Heart left ventricle (tissue), 16 donors: Measurements from ENCODE around the gene SMIM8. TPM values are rescaled to one million over a fixed set of nuclear protein-coding genes. Genes with fewer than 3 reads are reported as not detected.

Source experiments
- ATAC-seq, 4 donors: fragments of 200-7000 bp; cut with Tn5 transposase; one replicate each; pipeline ENCODE4 v1.9.1; 2020 to 2022; ENCODE audit warnings: moderate library complexity in 4 of 4, mild to moderate bottlenecking in 3 of 4, moderate number of reproducible peaks in 1 of 4
- DNase-seq, 5 donors: peaks; one replicate each; pipeline ENCODE4 v3.0.0-alpha.2; 2020
- H3K27ac ChIP-seq, 12 donors: fragments of 200-600 bp; sonication (generic) in 4 of 12; one replicate each; pipeline versions ENCODE4 v1.5.0 to v1.8.0; 2016 to 2022; ENCODE audit warnings: mild to moderate bottlenecking in 2 of 12
- H3K27me3 ChIP-seq, 9 donors: fragments of 200-600 bp; sonication (generic) in 2 of 9; one replicate each; pipeline versions ENCODE4 v1.5.1 to v1.8.0; 2016 to 2022; ENCODE audit warnings: mild to moderate bottlenecking in 3 of 9
- H3K36me3 ChIP-seq, 9 donors: fragments of 200-600 bp; sonication (generic) in 2 of 9; one replicate each; pipeline versions ENCODE4 v1.5.0 to v1.8.0; 2018 to 2022; ENCODE audit warnings: mild to moderate bottlenecking in 2 of 9
- H3K4me1 ChIP-seq, 12 donors: fragments of 200-600 bp; sonication (generic) in 4 of 12; one replicate each; pipeline versions ENCODE4 v1.5.0 to v1.8.0; 2016 to 2022; ENCODE audit warnings: mild to moderate bottlenecking in 3 of 12
- H3K4me3 ChIP-seq, 12 donors: fragments of 200-600 bp; sonication (generic) in 4 of 12; one replicate each; pipeline versions ENCODE4 v1.5.0 to v1.8.0; 2017 to 2022; ENCODE audit warnings: mild to moderate bottlenecking in 9 of 12, moderate library complexity in 4 of 12
- H3K9me3 ChIP-seq, 12 donors: fragments of 200-600 bp; sonication (generic) in 4 of 12; one replicate each; pipeline versions ENCODE4 v1.5.0 to v1.8.0; 2016 to 2022; ENCODE audit warnings: mild to moderate bottlenecking in 1 of 12
- CTCF ChIP-seq, 12 donors: fragments of 200-600 bp; sonication (generic) in 4 of 12; IDR thresholded peaks; one replicate each; pipeline versions ENCODE4 v1.5.0 to v1.8.0; 2018 to 2022; ENCODE audit warnings: antibody characterized with exemption in 12 of 12, mild to moderate bottlenecking in 5 of 12
- POLR2A ChIP-seq, 2 donors: fragments of 450-650 bp; IDR thresholded peaks; one replicate each; pipeline ENCODE4 v1.6.1; 2017; ENCODE audit warnings: antibody characterized with exemption in 2 of 2, mild to moderate bottlenecking in 2 of 2, moderate library complexity in 2 of 2
- WGBS, 4 donors: extraction: QIAGEN DNeasy Blood & Tissue Kit in 2 of 4; methylation state at CpG; one replicate each; pipeline versions ENCODE4 v1.1.5 to v1.1.7; 2013 to 2018; 5-methylcytosine and 5-hydroxymethylcytosine counted together
- intact Hi-C, 10 donors: fragments of 100-400 bp; cut with DNase I; formaldehyde crosslinking; loops; one replicate each; pipeline versions ENCODE4 v1.11.1 to v1.14.2; 2022
- polyA plus RNA-seq, 2 donors: library from polyadenylated mRNA; stranded (reverse); fragments of 200-250 nt; gene quantifications; one replicate each; pipeline ENCODE4 v1.2.3, GENCODE V29; 2013
- total RNA-seq, 9 donors: library from RNA; depleted of rRNA in 2 of 9; stranded (reverse); fragments of >200 nt in 2 of 9; fragmentation: NEBNext Ultra II Directional in 3 of 9; extraction: Animal tissue kit (Norgen Biotek cat#: 25700) in 3 of 9; gene quantifications; one replicate each; pipeline versions ENCODE4 v1.1.0 to v1.2.4, GENCODE V29; 2016 to 2023
- donor health status: ischemic (EF 13 %, LVEDD 7.1; RV severe dilation, severe dysfunction).
- donor health status: healthy with polysubstance abuse.
- donor health status: DM: no; HTN: yes; CAD: no.
- donor health status: DM: no; HTN: no; CAD: no.
- donor health status: ischemic (EF 25% LVEDD 6.9; RV normal size, moderate dysfunction).
- donor health status: ischemic (EF 25% LVEDD 5.7; RV mildly dilated, moderate dysfunction).
- donor health status: healthy.
- donor health status: DM: yes; HTN: yes; CAD: no.
- donor health status: ischemic (EF 35%, LVEDD 5.7; RV mildly dilated, moderate dysfunction).
- donor health status: nonischemic (EF 11% LVEDD 7.7; RV severe dilation, severe dysfunction).
- donor health status: DM: yes; HTN: yes; CAD: no.
- donor health status: PGD.
- donor health status: ischemic (EF 29% LVEDD 5.4; RV normal size, mild dysfunction).
- donor health status: nonischemic (EF 23%, LVEDD 6.1; RV moderate dilation, normal function).

Gene SMIM8
- total and polyA plus RNA-seq, 11 donors = 5.9 to 17.5 (median 9.0) TPM

- no peak overlapping the region for H3K27ac ChIP-seq
Observed at GRCh38 chr6:87277123-87277522, 45.3 kb upstream of the SMIM8 start.

GRCh38 chr6:87279196-87279595, 43.2 kb upstream of the SMIM8 start:
- TF ChIP-seq CTCF (IDR thresholded peaks at IDR 0.05) (no peak), POLR2A (IDR thresholded peaks at IDR 0.05) (no peak)
- Histone ChIP-seq H3K4me1 (peaks cover 0 to 8% (median 0%) of the 10 kb centered on the region in 12 donors), H3K36me3 (no peaks in the 10 kb centered on the region), H3K27ac (no peak overlapping the region), H3K4me3 (no peak overlapping the region), H3K27me3 (no peaks in the 10 kb centered on the region), H3K9me3 (no peaks in the 10 kb centered on the region)
- intact Hi-C loops = no loop called here
- 40 to 45% (median 42%) methylated on average over 2 of the region's 2 CpGs for WGBS, 4 donors
- no peak for DNase-seq
- no peak for ATAC-seq

More at GRCh38 chr6:87277123-87277522, 45.3 kb upstream of the SMIM8 start:
- intact Hi-C loops = no loop called here
- no peak overlapping the region for H3K4me3 ChIP-seq
- H3K27me3 ChIP-seq = no peaks in the 10 kb centered on the region
- H3K36me3 ChIP-seq = no peaks in the 10 kb centered on the region
- DNase-seq (no peak), ATAC-seq (peak in 1 of 4 donors; percentile 48)
- no peaks in the 10 kb centered on the region for H3K9me3 ChIP-seq
- TF ChIP-seq CTCF (IDR thresholded peaks at IDR 0.05) (peak in 5 of 12 donors; percentile 3 to 35 (median 29)), POLR2A (IDR thresholded peaks at IDR 0.05) (no peak)
- H3K4me1 ChIP-seq = peaks cover 0 to 14% (median 0%) of the 10 kb centered on the region in 12 donors

GRCh38 chr6:87281426-87281825, 41.0 kb upstream of the SMIM8 start:
- H3K36me3 ChIP-seq = no peaks in the 10 kb centered on the region
- no peaks in the 10 kb centered on the region for H3K27me3 ChIP-seq
- no peaks in the 10 kb centered on the region for H3K4me1 ChIP-seq
- WGBS, 4 donors = 31 to 45% (median 38%) methylated on average over 1 of the region's 1 CpG
- no peak overlapping the region for H3K27ac ChIP-seq
- ATAC-seq (peak in 2 of 4 donors; percentile 30 to 55), DNase-seq (no peak)
- no peaks in the 10 kb centered on the region for H3K9me3 ChIP-seq
- no peak for TF ChIP-seq CTCF (IDR thresholded peaks at IDR 0.05)
- no peak for TF ChIP-seq POLR2A (IDR thresholded peaks at IDR 0.05)
- no peak overlapping the region for H3K4me3 ChIP-seq
- intact Hi-C loops = no loop called here

- Histone ChIP-seq H3K4me3 (no peak overlapping the region), H3K27ac (no peak overlapping the region), H3K9me3 (no peaks in the 10 kb centered on the region), H3K27me3 (no peaks in the 10 kb centered on the region), H3K36me3 (no peaks in the 10 kb centered on the region), H3K4me1 (no peaks in the 10 kb centered on the region)
- TF ChIP-seq POLR2A (IDR thresholded peaks at IDR 0.05) = no peak
- TF ChIP-seq CTCF (IDR thresholded peaks at IDR 0.05) = no peak
- intact Hi-C loops = no loop called here
- no peak for ATAC-seq
- no peak for DNase-seq
- WGBS, 4 donors = 93 to 100% (median 98%) methylated on average over 1 of the region's 1 CpG
Observed at GRCh38 chr6:87282743-87283142, 39.6 kb upstream of the SMIM8 start.
